H1 (cell line): ENCODE measurements around the gene GRID2. TPM values are rescaled to one million over a fixed set of nuclear protein-coding genes. Genes with fewer than 3 reads are reported as not detected.

ENCODE experiments used
- CTCF ChIA-PET: fragments of 300-600 bp; sonication (Branson Sonifier 250); formaldehyde crosslinking; loops from one replicate; lab custom pipeline; 2021; ENCODE audit not compliant: partially characterized antibody; lab: Charles Lee
- POLR2A ChIA-PET: fragments of 300-600 bp; sonication (Branson Sonifier 250); formaldehyde crosslinking; loops from one replicate; lab custom pipeline; 2021; ENCODE audit warnings: inconsistent platforms; ENCODE audit not compliant: partially characterized antibody; lab: Charles Lee
- DNase-seq, 2 experiments: peaks; one replicate each; pipeline versions ENCODE4 v3.0.0 to v3.0.0-alpha.2; 2010 to 2022; ENCODE audit warnings: low spot score in 2 of 2, low read depth in 1 of 2, mixed read lengths in 1 of 2
- FAIRE-seq: peaks from 2 replicates; lab custom pipeline; 2011; peaks lifted over from hg19 to GRCh38; lab: Jason Lieb, UNC
- H2AFZ ChIP-seq: 2 replicates; pipeline ENCODE4 v1.8.1; 2012; ENCODE audit warnings: low read length, inconsistent platforms
- H2AK5ac ChIP-seq: 2 replicates; pipeline ENCODE4 v1.6.1; 2013; ENCODE audit warnings: low read depth, low read length
- H2BK120ac ChIP-seq: replicated peaks from 2 replicates; pipeline ENCODE3; 2013; ENCODE audit warnings: low read depth, low read length, inconsistent platforms
- H2BK12ac ChIP-seq: 2 replicates; pipeline ENCODE4 v1.6.1; 2013; ENCODE audit warnings: low read depth, low read length
- H2BK15ac ChIP-seq: 2 replicates; pipeline ENCODE4 v1.6.1; 2013; ENCODE audit warnings: low read length
- H2BK20ac ChIP-seq: 2 replicates; pipeline ENCODE4 v1.6.1; 2013; ENCODE audit warnings: low read length
- H2BK5ac ChIP-seq: 2 replicates; pipeline ENCODE4 v1.6.1; 2013; ENCODE audit warnings: low read depth, low read length
- H3K14ac ChIP-seq: 2 replicates; pipeline ENCODE4 v1.6.1; 2013; ENCODE audit warnings: inconsistent platforms; ENCODE audit not compliant: insufficient read length
- H3K18ac ChIP-seq: 2 replicates; pipeline ENCODE4 v1.6.1; 2013; ENCODE audit warnings: low read length; ENCODE audit errors: extremely low read depth
- H3K23ac ChIP-seq: 2 replicates; pipeline ENCODE4 v1.6.1; 2013; ENCODE audit warnings: inconsistent platforms; ENCODE audit not compliant: insufficient read length
- H3K23me2 ChIP-seq: 2 replicates; pipeline ENCODE4 v1.6.1; 2013; ENCODE audit warnings: low read depth, low read length
- H3K27ac ChIP-seq: 2 replicates; pipeline ENCODE4 v1.6.1; 2011; ENCODE audit warnings: low read depth, low read length, inconsistent platforms
- H3K27me3 ChIP-seq, 4 experiments: replicated peaks in 1 of 4; 1 replicate in 1 of 4; 2 replicates in 3 of 4; pipeline versions ENCODE4 v1.6.1 to v1.8.1; 2011 to 2013; ENCODE audit warnings: low read length in 3 of 4, mild to moderate bottlenecking in 3 of 4, inconsistent platforms in 2 of 4, mixed read lengths in 2 of 4, moderate library complexity in 1 of 4; ENCODE audit not compliant: control insufficient read depth in 3 of 4, insufficient read depth in 3 of 4; ENCODE audit errors: extremely low read depth in 1 of 4
- H3K36me3 ChIP-seq, 4 experiments: 2 replicates each; pipeline versions ENCODE4 v1.6.1 to v1.8.1; 2011 to 2013; ENCODE audit warnings: mild to moderate bottlenecking in 4 of 4, low read length in 3 of 4, moderate library complexity in 2 of 4, control low read depth in 1 of 4, inconsistent platforms in 1 of 4; ENCODE audit not compliant: insufficient read depth in 4 of 4, control insufficient read depth in 2 of 4
- H3K4ac ChIP-seq: replicated peaks from 2 replicates; pipeline ENCODE3; 2013; ENCODE audit warnings: low read length, low read depth, mixed read lengths, inconsistent platforms; ENCODE audit not compliant: insufficient read length
- H3K4me1 ChIP-seq, 4 experiments: replicated peaks in 1 of 4; 1 replicate in 1 of 4; 2 replicates in 3 of 4; pipeline versions ENCODE4 v1.6.1 to v1.8.1; 2011 to 2013; ENCODE audit warnings: low read length in 3 of 4, inconsistent platforms in 2 of 4, mixed read lengths in 1 of 4; ENCODE audit not compliant: insufficient read depth in 4 of 4, control insufficient read depth in 3 of 4
- H3K4me2 ChIP-seq, 2 experiments: 2 replicates each; pipeline versions ENCODE4 v1.6.1 to v1.8.1; 2011 to 2013; ENCODE audit warnings: low read depth in 2 of 2, low read length in 2 of 2, control low read depth in 1 of 2, inconsistent platforms in 1 of 2, mild to moderate bottlenecking in 1 of 2; ENCODE audit not compliant: insufficient read depth in 1 of 2
- H3K4me3 ChIP-seq, 4 experiments: fragments of 200-600, 300-600 bp in 1 of 4; sonication (generic), shearing (Covaris generic), sonication (Bioruptor Twin) in 1 of 4; 2 replicates each; pipeline versions ENCODE4 v1.5.1 to v1.8.1; 2011 to 2016; ENCODE audit warnings: low read length in 4 of 4, low read depth in 3 of 4, control low read depth in 2 of 4, inconsistent platforms in 2 of 4, mild to moderate bottlenecking in 2 of 4, mixed read lengths in 1 of 4, moderate library complexity in 1 of 4; ENCODE audit not compliant: insufficient read depth in 2 of 4; ENCODE audit errors: extremely low read depth in 1 of 4
- H3K56ac ChIP-seq: replicated peaks from 2 replicates; pipeline ENCODE3; 2013; ENCODE audit warnings: low read depth, mild to moderate bottlenecking, mixed read lengths, low read length, inconsistent platforms; ENCODE audit not compliant: insufficient read length
- H3K79me1 ChIP-seq: 2 replicates; pipeline ENCODE4 v1.6.1; 2013; ENCODE audit warnings: low read depth, low read length, control low read depth
- H3K79me2 ChIP-seq, 2 experiments: 2 replicates each; pipeline versions ENCODE4 v1.6.1 to v1.8.1; 2012 to 2013; ENCODE audit warnings: low read length in 2 of 2, mild to moderate bottlenecking in 2 of 2, inconsistent platforms in 1 of 2; ENCODE audit not compliant: insufficient read depth in 2 of 2, control insufficient read depth in 1 of 2
- H3K9ac ChIP-seq, 4 experiments: replicated peaks in 1 of 4; 1 replicate in 1 of 4; 2 replicates in 3 of 4; pipeline versions ENCODE4 v1.6.1 to v1.8.1; 2011 to 2013; ENCODE audit warnings: low read depth in 3 of 4, low read length in 3 of 4, control low read depth in 2 of 4, mild to moderate bottlenecking in 2 of 4, moderate library complexity in 2 of 4, inconsistent platforms in 1 of 4; ENCODE audit errors: extremely low read depth in 1 of 4
- H3K9me3 ChIP-seq, 2 experiments: 2 replicates each; pipeline versions ENCODE4 v1.6.1 to v1.8.1; 2012 to 2013; ENCODE audit warnings: mild to moderate bottlenecking in 2 of 2, moderate library complexity in 2 of 2, control low read depth in 1 of 2, inconsistent platforms in 1 of 2, low read depth in 1 of 2, low read length in 1 of 2, mixed read lengths in 1 of 2; ENCODE audit not compliant: insufficient read depth in 2 of 2
- H4K20me1 ChIP-seq, 2 experiments: replicated peaks in 1 of 2; 2 replicates each; pipeline versions ENCODE3 to v1.8.1; 2011 to 2013; ENCODE audit warnings: inconsistent platforms in 2 of 2, low read length in 2 of 2, mild to moderate bottlenecking in 1 of 2; ENCODE audit not compliant: insufficient read depth in 2 of 2, control insufficient read depth in 1 of 2
- H4K5ac ChIP-seq: 2 replicates; pipeline ENCODE4 v1.6.1; 2013; ENCODE audit warnings: low read length, low read depth, mixed read lengths, inconsistent platforms; ENCODE audit not compliant: insufficient read length
- H4K8ac ChIP-seq: 2 replicates; pipeline ENCODE4 v1.8.0; 2013; ENCODE audit warnings: mild to moderate bottlenecking, moderate library complexity, low read length, inconsistent platforms; ENCODE audit not compliant: insufficient read depth; ENCODE audit errors: extremely low read depth
- H4K91ac ChIP-seq: replicated peaks from 2 replicates; pipeline ENCODE3; 2013; ENCODE audit warnings: low read length, mixed read lengths, inconsistent platforms; ENCODE audit not compliant: insufficient read length
- ASH2L ChIP-seq: fragments of 200-600, 300-600 bp; sonication (generic); IDR thresholded peaks from one replicate; pipeline ENCODE4 v1.7.1; 2017; ENCODE audit warnings: low read length
- BCL11A ChIP-seq, 2 experiments: IDR thresholded peaks; one replicate each; pipeline ENCODE4 v1.6.1; 2011; ENCODE audit warnings: low read depth in 2 of 2, low read length in 2 of 2, mild to moderate bottlenecking in 2 of 2
- KDM4A ChIP-seq: IDR thresholded peaks from one replicate; pipeline ENCODE4 v1.7.1; 2012; ENCODE audit warnings: low read depth, mild to moderate bottlenecking, moderate library complexity, low read length, inconsistent platforms; ENCODE audit not compliant: severe bottlenecking
- NANOG ChIP-seq: IDR thresholded peaks from 2 replicates; pipeline ENCODE4 v1.6.1; 2011; ENCODE audit warnings: low read length, low read depth, mild to moderate bottlenecking, inconsistent platforms; ENCODE audit not compliant: insufficient read depth, poor library complexity, severe bottlenecking
- NRF1 ChIP-seq: IDR thresholded peaks from 2 replicates; pipeline ENCODE4 v1.6.1; 2011; ENCODE audit warnings: mild to moderate bottlenecking, low read depth, low read length, improper control_type of control experiment
- POLR2A ChIP-seq, 2 experiments: IDR thresholded peaks; 1 replicate in 1 of 2; 2 replicates in 1 of 2; pipeline ENCODE4 v1.6.1; 2011; ENCODE audit warnings: low read depth in 2 of 2, low read length in 2 of 2, mild to moderate bottlenecking in 2 of 2; ENCODE audit errors: control extremely low read depth in 1 of 2
- POLR2AphosphoS5 ChIP-seq: IDR thresholded peaks from 2 replicates; pipeline ENCODE4 v1.6.1; 2011; ENCODE audit warnings: low read depth, low read length
- POU5F1 ChIP-seq: IDR thresholded peaks from 2 replicates; pipeline ENCODE4 v1.6.1; 2011; ENCODE audit warnings: low read depth, mild to moderate bottlenecking, low read length, moderate library complexity
- RAD21 ChIP-seq, 2 experiments: IDR thresholded peaks in 1 of 2; conservative IDR thresholded peaks in 1 of 2; 2 replicates each; pipeline ENCODE4 v1.6.1; 2011; ENCODE audit warnings: low read depth in 2 of 2, low read length in 2 of 2, improper control_type of control experiment in 1 of 2, inconsistent platforms in 1 of 2, mild to moderate bottlenecking in 1 of 2, moderate library complexity in 1 of 2
- SAP30 ChIP-seq: fragments of 300-600 bp; sonication (generic); IDR thresholded peaks from 2 replicates; pipeline ENCODE4 v1.7.1; 2012; ENCODE audit warnings: low read length, moderate library complexity, mild to moderate bottlenecking, inconsistent platforms; ENCODE audit not compliant: insufficient read depth, insufficient replicate concordance
- SP1 ChIP-seq: IDR thresholded peaks from 2 replicates; pipeline ENCODE4 v1.6.1; 2011; ENCODE audit warnings: low read depth, low read length
- WGBS, 2 experiments: shearing (Covaris generic) in 1 of 2; methylation state at CpG; one replicate each; pipeline versions ENCODE4 v1.1.6 to v1.1.7; 2013 to 2015; ENCODE audit warnings: low lambda C conversion rate in 2 of 2, mixed read lengths in 2 of 2, inconsistent platforms in 1 of 2, low coverage in 1 of 2, missing lambda C conversion rate in 1 of 2; ENCODE audit not compliant: insufficient replicate concordance in 2 of 2, insufficient coverage in 1 of 2, insufficient read length in 1 of 2; ENCODE audit errors: extremely low coverage in 1 of 2, missing lambda C conversion rate in 1 of 2; 5-methylcytosine and 5-hydroxymethylcytosine counted together
- polyA plus RNA-seq, 7 experiments: library from polyadenylated mRNA; depleted of rRNA in 3 of 7; stranded (reverse) in 5 of 7; unstranded in 2 of 7; fragments of >200 nt in 5 of 7; fragments of 200-250 nt in 2 of 7; gene quantifications; 1 replicate in 5 of 7; 2 replicates in 1 of 7; 4 replicates in 1 of 7; pipeline versions ENCODE4 v1.2.1 to v1.2.3, GENCODE V29; 2011 to 2013; ENCODE audit warnings: missing spikeins in 2 of 7, mixed read lengths in 2 of 7
- total RNA-seq: library from RNA; stranded (reverse); fragmentation: NEBNext Ultra II Directional; extraction: Animal tissue kit (Norgen Biotek cat#: 25700); gene quantifications from 2 replicates; pipeline ENCODE4 v1.2.1, GENCODE V29; 2021
- TF ChIP-seq, protein P1 (sequence below), 3 experiments: IDR thresholded peaks; 1 replicate in 2 of 3; 2 replicates in 1 of 3; pipeline versions ENCODE4 v1.5.1 to v1.6.1; 2011; ENCODE audit warnings: low read length in 3 of 3, mild to moderate bottlenecking in 3 of 3, inconsistent platforms in 2 of 3, low read depth in 1 of 3, moderate library complexity in 1 of 3; ENCODE audit not compliant: insufficient read depth in 1 of 3; ENCODE audit errors: control extremely low read depth in 1 of 3

Gene GRID2
- total and polyA plus RNA-seq, 2 of the 8 experiments (the other 6 are each of a cell fraction or from before 2014, with no cell fraction given) = 31.1 to 81.9 TPM

DNA sequence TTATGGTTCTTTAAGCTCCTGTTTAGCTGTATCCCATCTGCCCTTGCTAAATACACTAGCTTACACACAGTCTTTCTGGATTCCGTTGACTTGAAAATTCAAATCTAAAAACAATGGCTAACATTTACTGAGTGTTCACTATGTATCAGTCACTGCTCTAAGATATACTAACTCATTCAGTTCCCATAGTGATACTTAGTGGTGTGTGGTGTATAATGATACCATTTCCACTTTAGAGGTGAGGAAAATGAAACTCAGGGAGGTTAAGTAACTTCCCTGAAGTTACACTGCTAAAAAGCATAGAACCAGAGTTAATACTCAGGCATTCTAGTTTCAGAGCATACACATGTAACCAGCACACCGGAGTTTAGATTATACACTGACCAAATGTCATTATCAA lies 762.0 kb downstream of the GRID2 start:
- Histone ChIP-seq H3K23me2 (no peaks in the 10 kb centered on the region), H4K8ac (no peak overlapping the region), H3K4me1 (0 out of 7 replicates have a peak, but pooled peaks cover 0 to 3% (median 0%) of the 10 kb centered on the region in 4 experiments), H3K9ac (no peak overlapping the region), H2BK15ac (no peak overlapping the region), H2BK20ac (no peak overlapping the region), H3K27me3 (no peaks in the 10 kb centered on the region), H4K5ac (no peak overlapping the region), H3K18ac (no peak overlapping the region), H4K91ac (no peak overlapping the region), H3K79me2 (no peaks in the 10 kb centered on the region), H3K4ac (no peak overlapping the region), H3K4me3 (no peak overlapping the region), H3K9me3 (no peaks in the 10 kb centered on the region), H2BK12ac (no peak overlapping the region), H3K27ac (no peak overlapping the region), H3K23ac (no peak overlapping the region), H3K56ac (no peak overlapping the region), H2BK120ac (no peak overlapping the region), H3K79me1 (no peaks in the 10 kb centered on the region), H2BK5ac (no peak overlapping the region), H3K4me2 (no peak overlapping the region), H4K20me1 (peaks cover 0 to 2% of the 10 kb centered on the region in 2 experiments), H2AFZ (no peak overlapping the region), H3K14ac (no peak overlapping the region), H3K36me3 (no peaks in the 10 kb centered on the region), H2AK5ac (no peak overlapping the region)
- CTCF ChIA-PET = no interaction called here
- DNase-seq = no peak
- WGBS, 2 experiments = 84% methylated on average over 2 of the region's 2 CpGs; no CpG with 5 or more reads in 1 of the 2 experiments
- POLR2A ChIA-PET = no interaction called here
- FAIRE-seq = no peak
- TF ChIP-seq RAD21 (IDR thresholded peaks at IDR 0.05 in 1 of 2, conservative IDR thresholded peaks at IDR 0.05 in 1 of 2; ENCODE audit: low read depth in 2 of 2, low read length in 2 of 2) = no peak
- TF ChIP-seq POLR2A (IDR thresholded peaks at IDR 0.05; ENCODE audit: control extremely low read depth in 1 of 2, low read depth in 2 of 2, low read length in 2 of 2) = no peak
- TF ChIP-seq KDM4A = no peak
- TF ChIP-seq SAP30 = no peak
- TF ChIP-seq SP1 = no peak
- no peak for TF ChIP-seq BCL11A (IDR thresholded peaks at IDR 0.05; ENCODE audit: low read depth in 2 of 2, low read length in 2 of 2)
- no peak for TF ChIP-seq ASH2L
- TF ChIP-seq, protein P1, sequence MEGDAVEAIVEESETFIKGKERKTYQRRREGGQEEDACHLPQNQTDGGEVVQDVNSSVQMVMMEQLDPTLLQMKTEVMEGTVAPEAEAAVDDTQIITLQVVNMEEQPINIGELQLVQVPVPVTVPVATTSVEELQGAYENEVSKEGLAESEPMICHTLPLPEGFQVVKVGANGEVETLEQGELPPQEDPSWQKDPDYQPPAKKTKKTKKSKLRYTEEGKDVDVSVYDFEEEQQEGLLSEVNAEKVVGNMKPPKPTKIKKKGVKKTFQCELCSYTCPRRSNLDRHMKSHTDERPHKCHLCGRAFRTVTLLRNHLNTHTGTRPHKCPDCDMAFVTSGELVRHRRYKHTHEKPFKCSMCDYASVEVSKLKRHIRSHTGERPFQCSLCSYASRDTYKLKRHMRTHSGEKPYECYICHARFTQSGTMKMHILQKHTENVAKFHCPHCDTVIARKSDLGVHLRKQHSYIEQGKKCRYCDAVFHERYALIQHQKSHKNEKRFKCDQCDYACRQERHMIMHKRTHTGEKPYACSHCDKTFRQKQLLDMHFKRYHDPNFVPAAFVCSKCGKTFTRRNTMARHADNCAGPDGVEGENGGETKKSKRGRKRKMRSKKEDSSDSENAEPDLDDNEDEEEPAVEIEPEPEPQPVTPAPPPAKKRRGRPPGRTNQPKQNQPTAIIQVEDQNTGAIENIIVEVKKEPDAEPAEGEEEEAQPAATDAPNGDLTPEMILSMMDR (IDR thresholded peaks at IDR 0.05; ENCODE audit: control extremely low read depth in 1 of 3, insufficient read depth in 1 of 3, low read depth in 1 of 3, low read length in 3 of 3) = no peak
- no peak for TF ChIP-seq POU5F1
- no peak for TF ChIP-seq POLR2AphosphoS5
- TF ChIP-seq NRF1 = no peak
- no peak for TF ChIP-seq NANOG
